Measurements from ENCODE around the gene FAM83B.

Gene FAM83B

GRCh38 chr6:54981647-54982046, 135.1 kb downstream of the FAM83B start:
- H3K4me1 ChIP-seq (ENCODE audit: control insufficient read depth, insufficient read depth, low read length) = no peaks in the 10 kb centered on the region
- H3K36me3 ChIP-seq (ENCODE audit: control insufficient read depth in 2 of 2, insufficient read depth in 1 of 2, low read length in 2 of 2) = no peaks in the 10 kb centered on the region
- H3K9me3 ChIP-seq (ENCODE audit: control insufficient read depth, insufficient read depth, low read depth, low read length) = no peaks in the 10 kb centered on the region
- POLR2A ChIA-PET = no interaction called here
- CTCF ChIA-PET = interaction anchor here (0.6 kb wide), 1 partner anchor 824 kb away, joined by 3 read pairs; no protein-coding TSS in a partner anchor
- TF ChIP-seq ZNF623 (tag by site-specific recombination; IDR thresholded peaks at IDR 0.05) (no peak), ZNF221 (tag by site-specific recombination; IDR thresholded peaks at IDR 0.05; ENCODE audit: borderline replicate concordance) (no peak), ZNF629 (tag by site-specific recombination; IDR thresholded peaks at IDR 0.05) (no peak), ZNF350 (tag by site-specific recombination; IDR thresholded peaks at IDR 0.05) (no peak)
- H3K4me3 ChIP-seq (ENCODE audit: low read depth, low read length) = no peak overlapping the region
- no peak overlapping the region for H3K27ac ChIP-seq (ENCODE audit: extremely low read depth, low read depth, low read length)

DNA sequence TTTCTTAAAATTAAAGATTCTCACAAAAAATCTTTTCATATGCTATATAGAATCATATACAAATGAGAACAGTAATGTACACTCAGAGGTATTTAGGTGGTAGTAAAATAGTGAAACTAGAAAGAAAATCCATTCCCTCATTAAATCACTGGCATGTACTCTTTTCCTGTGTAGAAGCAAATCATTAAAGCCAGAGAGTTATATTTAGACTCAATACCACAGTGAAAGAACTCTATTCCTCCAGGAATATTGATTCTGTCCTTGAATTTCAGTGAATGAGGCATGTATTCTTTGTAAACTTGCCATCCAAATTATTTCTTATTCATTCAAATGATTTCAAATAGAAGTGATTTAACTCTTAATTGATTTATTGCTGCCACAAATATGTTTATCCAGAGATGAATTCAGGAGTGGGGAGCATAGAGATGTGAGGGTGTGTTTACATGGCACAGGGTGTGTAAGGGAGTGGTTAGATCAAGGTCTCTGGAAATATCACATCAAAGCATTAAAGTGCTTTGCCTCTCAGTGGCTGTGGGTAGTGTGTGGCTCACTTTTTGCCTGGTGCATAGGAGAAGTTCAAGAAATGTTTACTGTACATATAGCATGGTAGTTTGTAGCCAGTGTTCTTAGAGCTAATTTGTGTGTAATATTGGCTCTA, 141.2 kb downstream of the FAM83B start:
- POLR2A ChIA-PET = no interaction called here
- Histone ChIP-seq H3K9me3 (ENCODE audit: control insufficient read depth, insufficient read depth, low read depth, low read length) (no peaks in the 10 kb centered on the region), H3K4me3 (ENCODE audit: low read depth, low read length) (no peak overlapping the region), H3K27ac (ENCODE audit: extremely low read depth, low read depth, low read length) (no peak overlapping the region), H3K36me3 (ENCODE audit: control insufficient read depth in 2 of 2, insufficient read depth in 1 of 2, low read length in 2 of 2) (no peaks in the 10 kb centered on the region), H3K4me1 (ENCODE audit: control insufficient read depth, insufficient read depth, low read length) (no peaks in the 10 kb centered on the region)
- CTCF ChIA-PET = no interaction called here
- TF ChIP-seq KLF7 (tag by site-specific recombination; IDR thresholded peaks at IDR 0.05; ENCODE audit: borderline replicate concordance) (no peak), ZNF677 (tag by site-specific recombination; IDR thresholded peaks at IDR 0.05) (no peak), ZNF560 (tag by site-specific recombination; IDR thresholded peaks at IDR 0.05; ENCODE audit: borderline replicate concordance) (no peak), ZNF221 (tag by site-specific recombination; IDR thresholded peaks at IDR 0.05; ENCODE audit: borderline replicate concordance) (no peak), YY1 (tag by site-specific recombination; IDR thresholded peaks at IDR 0.05) (no peak), ZBTB8A (tag by site-specific recombination; IDR thresholded peaks at IDR 0.05) (no peak), ZNF571 (tag by site-specific recombination; IDR thresholded peaks at IDR 0.05) (no peak), GLI2 (tag by site-specific recombination; IDR thresholded peaks at IDR 0.05; ENCODE audit: borderline replicate concordance, low read depth) (no peak), ZNF837 (tag by site-specific recombination; IDR thresholded peaks at IDR 0.05) (no peak), ZNF16 (tag by site-specific recombination; IDR thresholded peaks at IDR 0.05; ENCODE audit: low read depth) (no peak), ZNF548 (tag by site-specific recombination; IDR thresholded peaks at IDR 0.05) (no peak), ZNF473 (tag by site-specific recombination; IDR thresholded peaks at IDR 0.05) (no peak), ZFP69B (tag by site-specific recombination; IDR thresholded peaks at IDR 0.05) (no peak), ZSCAN4 (tag by site-specific recombination; IDR thresholded peaks at IDR 0.05) (no peak), ZNF776 (tag by site-specific recombination; IDR thresholded peaks at IDR 0.05; ENCODE audit: borderline replicate concordance) (no peak)
- TF ChIP-seq, protein P1, sequence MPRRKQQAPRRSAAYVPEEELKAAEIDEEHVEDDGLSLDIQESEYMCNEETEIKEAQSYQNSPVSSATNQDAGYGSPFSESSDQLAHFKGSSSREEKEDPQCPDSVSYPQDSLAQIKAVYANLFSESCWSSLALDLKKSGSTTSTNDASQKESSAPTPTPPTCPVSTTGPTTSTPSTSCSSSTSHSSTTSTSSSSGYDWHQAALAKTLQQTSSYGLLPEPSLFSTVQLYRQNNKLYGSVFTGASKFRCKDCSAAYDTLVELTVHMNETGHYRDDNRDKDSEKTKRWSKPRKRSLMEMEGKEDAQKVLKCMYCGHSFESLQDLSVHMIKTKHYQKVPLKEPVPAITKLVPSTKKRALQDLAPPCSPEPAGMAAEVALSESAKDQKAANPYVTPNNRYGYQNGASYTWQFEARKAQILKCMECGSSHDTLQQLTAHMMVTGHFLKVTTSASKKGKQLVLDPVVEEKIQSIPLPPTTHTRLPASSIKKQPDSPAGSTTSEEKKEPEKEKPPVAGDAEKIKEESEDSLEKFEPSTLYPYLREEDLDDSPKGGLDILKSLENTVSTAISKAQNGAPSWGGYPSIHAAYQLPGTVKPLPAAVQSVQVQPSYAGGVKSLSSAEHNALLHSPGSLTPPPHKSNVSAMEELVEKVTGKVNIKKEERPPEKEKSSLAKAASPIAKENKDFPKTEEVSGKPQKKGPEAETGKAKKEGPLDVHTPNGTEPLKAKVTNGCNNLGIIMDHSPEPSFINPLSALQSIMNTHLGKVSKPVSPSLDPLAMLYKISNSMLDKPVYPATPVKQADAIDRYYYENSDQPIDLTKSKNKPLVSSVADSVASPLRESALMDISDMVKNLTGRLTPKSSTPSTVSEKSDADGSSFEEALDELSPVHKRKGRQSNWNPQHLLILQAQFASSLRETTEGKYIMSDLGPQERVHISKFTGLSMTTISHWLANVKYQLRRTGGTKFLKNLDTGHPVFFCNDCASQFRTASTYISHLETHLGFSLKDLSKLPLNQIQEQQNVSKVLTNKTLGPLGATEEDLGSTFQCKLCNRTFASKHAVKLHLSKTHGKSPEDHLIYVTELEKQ (tag by site-specific recombination; IDR thresholded peaks at IDR 0.05; ENCODE audit: borderline replicate concordance) = no peak

Measured in HEK293 (cell line).